ENCODE measurements around the gene UNC93B1.

The UNC93B1 gene, protein sequence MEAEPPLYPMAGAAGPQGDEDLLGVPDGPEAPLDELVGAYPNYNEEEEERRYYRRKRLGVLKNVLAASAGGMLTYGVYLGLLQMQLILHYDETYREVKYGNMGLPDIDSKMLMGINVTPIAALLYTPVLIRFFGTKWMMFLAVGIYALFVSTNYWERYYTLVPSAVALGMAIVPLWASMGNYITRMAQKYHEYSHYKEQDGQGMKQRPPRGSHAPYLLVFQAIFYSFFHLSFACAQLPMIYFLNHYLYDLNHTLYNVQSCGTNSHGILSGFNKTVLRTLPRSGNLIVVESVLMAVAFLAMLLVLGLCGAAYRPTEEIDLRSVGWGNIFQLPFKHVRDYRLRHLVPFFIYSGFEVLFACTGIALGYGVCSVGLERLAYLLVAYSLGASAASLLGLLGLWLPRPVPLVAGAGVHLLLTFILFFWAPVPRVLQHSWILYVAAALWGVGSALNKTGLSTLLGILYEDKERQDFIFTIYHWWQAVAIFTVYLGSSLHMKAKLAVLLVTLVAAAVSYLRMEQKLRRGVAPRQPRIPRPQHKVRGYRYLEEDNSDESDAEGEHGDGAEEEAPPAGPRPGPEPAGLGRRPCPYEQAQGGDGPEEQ

DNA sequence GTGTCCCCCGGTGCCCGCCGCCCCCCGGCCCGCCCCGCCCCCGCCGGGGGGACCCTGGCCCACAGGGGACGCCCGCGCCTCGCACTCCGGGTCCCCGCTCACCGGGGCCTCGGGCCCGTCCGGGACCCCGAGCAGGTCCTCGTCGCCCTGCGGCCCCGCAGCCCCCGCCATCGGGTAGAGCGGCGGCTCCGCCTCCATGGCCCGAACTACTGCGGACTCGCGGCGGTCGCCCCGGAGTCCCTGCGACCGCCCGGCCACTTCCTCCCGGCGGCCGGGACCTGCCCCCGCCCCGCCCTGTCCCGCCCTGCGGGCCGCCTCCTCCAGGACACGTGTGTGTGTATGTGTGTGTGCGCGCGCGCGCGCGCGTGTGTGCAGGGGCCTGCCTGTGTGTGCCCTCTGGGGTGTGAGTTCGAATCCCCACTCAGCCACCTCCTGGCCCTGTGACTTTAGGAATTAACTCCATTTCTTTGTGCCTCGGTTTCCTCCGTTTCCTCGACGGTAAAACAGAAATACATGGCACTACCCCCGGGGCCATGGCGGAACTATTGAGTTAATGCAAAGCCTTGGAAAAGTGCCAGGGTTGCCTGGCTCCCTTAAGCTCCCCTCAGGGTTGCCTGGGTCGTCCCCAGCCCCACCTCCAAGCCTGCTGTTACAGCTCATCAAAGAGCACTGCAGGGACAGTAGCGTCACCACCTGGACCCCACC, at the start of gene UNC93B1:
Gene UNC93B1 (minus strand): TSS at position 252 of the 705 bp plus-strand sequence. CDS start 54 bp downstream, at position 198.
- no peaks in the 10 kb centered on the region for H3K36me3 ChIP-seq (ENCODE audit: control insufficient read depth in 1 of 2, insufficient read depth in 2 of 2, low read length in 2 of 2)
- no peak within 1 kb of the TSS for H3K27ac ChIP-seq (ENCODE audit: low read length)

DNA sequence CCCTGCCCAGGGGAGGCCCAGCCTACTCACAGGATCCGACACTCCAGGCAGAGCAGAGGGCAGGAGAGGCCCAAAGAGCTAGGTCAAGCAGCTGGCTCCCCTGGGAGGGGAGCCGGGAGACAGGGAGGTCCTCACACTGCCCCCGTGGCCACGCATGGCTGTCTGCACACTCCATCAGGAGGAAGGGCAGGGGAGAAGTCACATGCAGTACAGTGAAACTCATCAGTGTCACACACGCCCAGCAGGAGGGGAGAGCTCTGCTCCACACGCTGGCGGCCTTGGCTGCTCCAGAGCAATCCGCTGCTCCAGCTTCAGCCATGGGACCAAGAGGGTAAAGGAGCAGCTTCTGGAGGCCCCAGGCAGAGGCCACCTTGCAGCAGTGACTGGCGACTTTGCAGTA, 49.2 kb upstream of the UNC93B1 start:
- no peaks in the 10 kb centered on the region for H3K4me1 ChIP-seq (ENCODE audit: control insufficient read depth in 1 of 2, insufficient read depth in 2 of 2, low read length in 2 of 2)
- no peaks in the 10 kb centered on the region for H3K27me3 ChIP-seq (ENCODE audit: low read depth, low read length)
- H3K4me3 ChIP-seq (ENCODE audit: low read depth in 1 of 2, low read length in 2 of 2), result no peak overlapping the region
- no peak overlapping the region for H3K27ac ChIP-seq (ENCODE audit: low read length)
- H3K9me3 ChIP-seq (ENCODE audit: control insufficient read depth in 1 of 2, low read length in 2 of 2), result no peaks in the 10 kb centered on the region
- peaks cover 7 to 54% of the 10 kb centered on the region in 2 donors for H3K36me3 ChIP-seq (ENCODE audit: control insufficient read depth in 1 of 2, insufficient read depth in 2 of 2, low read length in 2 of 2)

More for the DNA sequence above, at the start of gene UNC93B1:
- Histone ChIP-seq H3K4me3 (ENCODE audit: low read depth in 1 of 2, low read length in 2 of 2) (peak within 1 kb of the TSS; percentile 31 to 76), H3K9me3 (ENCODE audit: control insufficient read depth in 1 of 2, low read length in 2 of 2) (no peaks in the 10 kb centered on the region), H3K4me1 (ENCODE audit: control insufficient read depth in 1 of 2, insufficient read depth in 2 of 2, low read length in 2 of 2) (peaks cover 0 to 13% of the 10 kb centered on the region in 2 donors), H3K27me3 (ENCODE audit: low read depth, low read length) (no peaks in the 10 kb centered on the region)

DNA sequence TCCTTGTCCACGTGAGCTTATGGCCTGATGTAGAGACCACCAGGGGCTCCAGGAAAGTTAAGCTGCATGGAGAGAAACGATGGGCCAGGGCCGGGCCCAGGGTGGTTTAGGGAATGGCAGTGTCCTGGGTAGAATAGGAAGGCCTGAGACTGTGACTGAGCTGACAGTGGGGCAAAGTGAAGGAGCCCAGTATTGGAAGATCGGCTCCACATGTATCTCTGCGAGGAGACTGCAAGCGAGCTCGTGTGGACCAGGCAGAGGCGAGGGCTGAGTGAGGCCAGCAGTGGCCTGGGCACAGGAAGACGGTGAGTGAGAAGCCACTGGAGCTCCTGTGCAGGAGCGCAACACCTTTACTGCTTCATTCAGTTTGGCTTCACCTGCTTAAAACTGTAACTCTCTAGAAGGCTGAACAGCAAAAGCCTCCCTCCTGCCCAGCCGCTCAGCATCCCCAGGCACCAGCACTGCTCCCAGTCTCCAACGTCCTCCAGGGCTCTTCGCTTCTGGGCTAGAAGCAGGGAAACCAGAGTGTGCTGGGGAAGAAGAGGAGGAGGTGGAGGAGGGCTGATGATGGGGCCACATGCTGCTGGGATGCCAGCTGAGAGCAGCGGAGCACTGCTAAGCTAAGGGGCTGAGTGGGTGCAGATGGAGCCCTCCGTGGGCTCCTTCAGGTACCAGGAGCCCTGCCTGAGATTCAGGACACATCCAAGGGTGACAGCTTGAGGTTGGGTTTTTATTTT, 48.4 kb upstream of the UNC93B1 start:
- no peaks in the 10 kb centered on the region for H3K27me3 ChIP-seq (ENCODE audit: low read depth, low read length)
- peaks cover 9 to 62% of the 10 kb centered on the region in 2 donors for H3K36me3 ChIP-seq (ENCODE audit: control insufficient read depth in 1 of 2, insufficient read depth in 2 of 2, low read length in 2 of 2)
- H3K4me3 ChIP-seq (ENCODE audit: low read depth in 1 of 2, low read length in 2 of 2), result no peak overlapping the region
- no peaks in the 10 kb centered on the region for H3K9me3 ChIP-seq (ENCODE audit: control insufficient read depth in 1 of 2, low read length in 2 of 2)
- no peak overlapping the region for H3K27ac ChIP-seq (ENCODE audit: low read length)
- no peaks in the 10 kb centered on the region for H3K4me1 ChIP-seq (ENCODE audit: control insufficient read depth in 1 of 2, insufficient read depth in 2 of 2, low read length in 2 of 2)

DNA sequence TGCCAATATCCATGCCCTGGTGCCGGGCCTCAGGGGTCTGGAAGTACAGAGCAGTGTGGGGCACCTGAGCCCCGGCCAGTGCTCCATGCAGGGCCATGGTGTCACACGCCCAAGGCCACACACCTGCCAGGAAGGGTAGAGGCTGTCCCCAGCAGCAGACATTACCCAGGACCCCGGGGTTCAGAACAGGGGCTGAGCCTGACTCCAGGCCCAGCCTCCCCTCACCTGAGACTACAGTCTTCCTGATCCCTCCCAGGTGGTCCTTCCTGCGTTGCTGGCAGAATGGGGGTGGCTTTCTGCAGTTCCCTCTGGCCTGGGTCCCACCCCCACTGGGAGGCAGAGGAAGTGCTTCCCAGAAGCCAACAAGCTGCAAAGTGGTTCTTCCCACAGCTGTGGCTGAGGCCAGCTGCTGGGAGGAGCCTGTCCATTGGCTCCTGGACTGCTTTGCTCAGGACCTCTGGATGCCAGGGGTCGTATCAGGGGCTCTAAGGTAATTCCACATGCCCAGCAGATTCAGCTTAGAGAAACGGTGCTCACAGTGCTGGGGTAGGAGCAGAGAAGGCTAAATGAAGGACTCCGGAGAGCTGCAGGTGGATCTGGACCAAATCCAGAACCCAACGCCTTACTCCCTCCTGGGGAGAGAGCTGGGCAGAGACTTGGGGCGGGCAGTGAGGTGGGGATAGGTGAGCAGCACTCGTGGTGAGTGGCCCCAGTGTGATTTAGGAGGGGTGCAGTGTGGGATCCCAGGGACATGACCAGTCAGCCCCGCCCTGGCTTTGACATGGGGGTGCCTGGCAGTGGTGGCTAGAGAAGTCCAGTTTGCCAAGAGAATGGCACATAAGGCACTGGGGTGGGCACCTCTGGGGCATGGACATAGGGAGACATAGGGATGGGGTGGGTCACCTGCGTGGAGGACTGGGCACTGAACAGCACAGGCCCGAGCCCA, 47.6 kb upstream of the UNC93B1 start:
- no peaks in the 10 kb centered on the region for H3K4me1 ChIP-seq (ENCODE audit: control insufficient read depth in 1 of 2, insufficient read depth in 2 of 2, low read length in 2 of 2)
- H3K36me3 ChIP-seq (ENCODE audit: control insufficient read depth in 1 of 2, insufficient read depth in 2 of 2, low read length in 2 of 2), result peaks cover 9 to 68% of the 10 kb centered on the region in 2 donors
- no peak overlapping the region for H3K27ac ChIP-seq (ENCODE audit: low read length)
- H3K4me3 ChIP-seq (ENCODE audit: low read depth in 1 of 2, low read length in 2 of 2), result no peak overlapping the region
- H3K27me3 ChIP-seq (ENCODE audit: low read depth, low read length), result no peaks in the 10 kb centered on the region
- no peaks in the 10 kb centered on the region for H3K9me3 ChIP-seq (ENCODE audit: control insufficient read depth in 1 of 2, low read length in 2 of 2)

DNA sequence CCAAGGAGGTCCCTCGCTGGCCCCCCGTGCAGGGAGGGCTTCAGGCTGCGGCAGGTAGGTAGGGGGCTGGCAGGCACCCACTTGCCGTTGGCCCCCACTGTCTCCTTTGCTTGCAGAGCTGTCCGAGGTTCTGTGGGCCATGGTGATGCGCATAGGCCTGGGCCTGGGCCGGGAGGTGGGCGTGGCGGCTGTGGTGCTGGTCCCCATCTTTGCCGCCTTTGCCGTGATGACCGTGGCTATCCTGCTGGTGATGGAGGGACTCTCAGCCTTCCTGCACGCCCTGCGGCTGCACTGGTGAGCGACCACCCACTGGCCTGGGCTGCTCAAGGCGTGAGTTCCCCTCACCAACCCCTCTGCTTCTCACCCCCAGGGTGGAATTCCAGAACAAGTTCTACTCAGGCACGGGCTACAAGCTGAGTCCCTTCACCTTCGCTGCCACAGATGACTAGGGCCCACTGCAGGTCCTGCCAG, 46.5 kb upstream of the UNC93B1 start:
- peaks cover 9 to 75% of the 10 kb centered on the region in 2 donors for H3K36me3 ChIP-seq (ENCODE audit: control insufficient read depth in 1 of 2, insufficient read depth in 2 of 2, low read length in 2 of 2)
- H3K4me1 ChIP-seq (ENCODE audit: control insufficient read depth in 1 of 2, insufficient read depth in 2 of 2, low read length in 2 of 2), result no peaks in the 10 kb centered on the region
- H3K27me3 ChIP-seq (ENCODE audit: low read depth, low read length), result no peaks in the 10 kb centered on the region
- no peak overlapping the region for H3K4me3 ChIP-seq (ENCODE audit: low read depth in 1 of 2, low read length in 2 of 2)
- no peaks in the 10 kb centered on the region for H3K9me3 ChIP-seq (ENCODE audit: control insufficient read depth in 1 of 2, low read length in 2 of 2)
- no peak overlapping the region for H3K27ac ChIP-seq (ENCODE audit: low read length)

DNA sequence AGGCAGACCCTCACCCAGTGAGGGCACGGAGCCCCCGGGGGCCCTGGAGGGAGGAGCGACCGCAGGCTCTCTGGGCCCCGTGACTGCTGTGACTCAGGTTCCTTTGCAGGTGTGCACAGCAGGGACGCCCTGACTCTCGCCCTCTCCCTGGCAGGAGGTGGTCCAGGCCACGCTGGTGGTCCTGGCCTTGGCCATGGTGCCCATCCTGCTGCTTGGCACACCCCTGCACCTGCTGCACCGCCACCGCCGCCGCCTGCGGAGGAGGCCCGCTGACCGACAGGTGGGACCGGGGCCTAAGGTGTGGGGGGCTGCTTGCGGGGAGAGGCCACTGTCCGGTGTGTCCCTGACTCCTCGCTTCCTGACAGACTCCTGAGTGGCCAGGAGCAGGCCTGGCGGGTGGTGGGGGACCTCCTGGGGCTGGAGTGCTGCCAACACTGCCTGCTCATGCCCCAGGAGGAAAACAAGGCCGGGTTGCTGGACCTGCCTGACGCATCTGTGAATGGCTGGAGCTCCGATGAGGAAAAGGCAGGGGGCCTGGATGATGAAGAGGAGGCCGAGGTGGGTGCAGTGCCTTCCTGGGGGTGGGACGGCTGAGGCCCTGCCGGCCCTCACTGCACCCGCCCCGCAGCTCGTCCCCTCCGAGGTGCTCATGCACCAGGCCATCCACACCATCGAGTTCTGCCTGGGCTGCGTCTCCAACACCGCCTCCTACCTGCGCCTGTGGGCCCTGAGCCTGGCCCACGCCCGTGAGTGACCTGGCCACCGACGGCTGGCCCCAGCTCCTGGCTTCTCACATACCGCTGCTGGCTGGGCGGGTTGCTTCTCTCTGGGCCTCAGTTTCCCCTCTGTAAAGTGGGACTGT, 45.8 kb upstream of the UNC93B1 start:
- Histone ChIP-seq H3K4me1 (ENCODE audit: control insufficient read depth in 1 of 2, insufficient read depth in 2 of 2, low read length in 2 of 2) (no peaks in the 10 kb centered on the region), H3K4me3 (ENCODE audit: low read depth in 1 of 2, low read length in 2 of 2) (no peak overlapping the region), H3K27ac (ENCODE audit: low read length) (no peak overlapping the region), H3K36me3 (ENCODE audit: control insufficient read depth in 1 of 2, insufficient read depth in 2 of 2, low read length in 2 of 2) (peaks cover 14 to 82% of the 10 kb centered on the region in 2 donors), H3K9me3 (ENCODE audit: control insufficient read depth in 1 of 2, low read length in 2 of 2) (no peaks in the 10 kb centered on the region), H3K27me3 (ENCODE audit: low read depth, low read length) (no peaks in the 10 kb centered on the region)

DNA sequence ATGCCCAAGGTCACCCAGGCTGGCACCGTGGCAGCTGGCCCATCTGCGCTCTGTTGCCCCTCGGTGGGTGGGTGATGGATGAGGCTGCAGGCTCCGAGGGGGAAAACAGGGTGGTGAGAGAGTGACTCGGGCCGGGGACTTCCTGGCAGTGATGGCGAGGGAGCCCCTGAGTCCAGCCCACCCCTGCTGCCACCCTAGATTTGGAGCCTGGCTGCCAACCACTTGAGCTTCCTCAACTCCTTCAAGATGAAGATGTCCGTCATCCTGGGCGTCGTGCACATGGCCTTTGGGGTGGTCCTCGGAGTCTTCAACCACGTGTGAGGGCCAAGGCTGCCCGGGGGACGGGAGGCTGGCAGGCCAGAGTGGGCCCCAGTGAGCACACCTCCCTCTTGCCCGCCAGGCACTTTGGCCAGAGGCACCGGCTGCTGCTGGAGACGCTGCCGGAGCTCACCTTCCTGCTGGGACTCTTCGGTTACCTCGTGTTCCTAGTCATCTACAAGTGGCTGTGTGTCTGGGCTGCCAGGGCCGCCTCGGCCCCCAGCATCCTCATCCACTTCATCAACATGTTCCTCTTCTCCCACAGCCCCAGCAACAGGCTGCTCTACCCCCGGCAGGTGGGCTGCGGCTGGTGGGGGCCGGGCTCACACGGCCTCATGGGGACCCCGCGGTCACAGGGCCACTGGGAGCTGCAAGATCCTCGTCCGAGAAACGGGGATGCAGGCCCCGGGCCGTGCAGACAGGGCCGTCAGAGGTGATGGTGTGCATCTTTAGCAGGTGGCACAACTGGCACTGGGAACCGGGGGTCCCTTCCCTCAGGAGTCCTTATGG, 45.0 kb upstream of the UNC93B1 start:
- Histone ChIP-seq H3K4me3 (ENCODE audit: low read depth in 1 of 2, low read length in 2 of 2) (no peak overlapping the region), H3K27me3 (ENCODE audit: low read depth, low read length) (no peaks in the 10 kb centered on the region), H3K9me3 (ENCODE audit: control insufficient read depth in 1 of 2, low read length in 2 of 2) (no peaks in the 10 kb centered on the region), H3K27ac (ENCODE audit: low read length) (no peak overlapping the region), H3K36me3 (ENCODE audit: control insufficient read depth in 1 of 2, insufficient read depth in 2 of 2, low read length in 2 of 2) (peaks cover 20 to 90% of the 10 kb centered on the region in 2 donors), H3K4me1 (ENCODE audit: control insufficient read depth in 1 of 2, insufficient read depth in 2 of 2, low read length in 2 of 2) (no peaks in the 10 kb centered on the region)

DNA sequence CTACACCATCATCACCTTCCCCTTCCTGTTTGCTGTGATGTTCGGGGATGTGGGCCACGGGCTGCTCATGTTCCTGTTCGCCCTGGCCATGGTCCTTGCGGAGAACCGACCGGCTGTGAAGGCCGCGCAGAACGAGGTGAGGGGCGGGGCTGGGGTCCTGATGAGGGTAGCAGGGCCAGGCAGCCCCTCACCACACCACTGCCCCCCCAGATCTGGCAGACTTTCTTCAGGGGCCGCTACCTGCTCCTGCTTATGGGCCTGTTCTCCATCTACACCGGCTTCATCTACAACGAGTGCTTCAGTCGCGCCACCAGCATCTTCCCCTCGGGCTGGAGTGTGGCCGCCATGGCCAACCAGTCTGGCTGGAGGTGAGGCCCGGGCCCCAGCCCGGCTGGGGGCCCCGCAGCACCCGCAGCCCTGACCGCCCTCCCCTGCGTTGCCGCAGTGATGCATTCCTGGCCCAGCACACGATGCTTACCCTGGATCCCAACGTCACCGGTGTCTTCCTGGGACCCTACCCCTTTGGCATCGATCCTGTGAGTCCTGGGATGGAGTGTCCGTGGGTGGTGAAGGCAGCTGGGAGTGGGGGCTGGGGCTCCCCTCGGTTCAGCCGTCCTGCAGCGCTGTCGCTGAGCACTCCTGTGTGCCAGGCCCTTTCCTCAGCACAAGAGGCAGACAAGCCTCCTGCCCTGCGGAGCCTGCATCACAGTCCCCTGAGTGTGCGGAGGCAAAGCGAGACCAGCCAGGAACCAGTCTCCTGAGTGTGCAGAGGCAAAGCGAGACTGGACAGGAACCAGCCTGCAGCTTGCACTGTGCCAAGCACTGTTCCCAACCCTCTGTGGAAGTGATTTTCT, 43.8 kb upstream of the UNC93B1 start:
- no peak overlapping the region for H3K4me3 ChIP-seq (ENCODE audit: low read depth in 1 of 2, low read length in 2 of 2)
- H3K27ac ChIP-seq (ENCODE audit: low read length), result no peak overlapping the region
- H3K36me3 ChIP-seq (ENCODE audit: control insufficient read depth in 1 of 2, insufficient read depth in 2 of 2, low read length in 2 of 2), result peaks cover 20 to 90% of the 10 kb centered on the region in 2 donors
- no peaks in the 10 kb centered on the region for H3K27me3 ChIP-seq (ENCODE audit: low read depth, low read length)
- no peaks in the 10 kb centered on the region for H3K9me3 ChIP-seq (ENCODE audit: control insufficient read depth in 1 of 2, low read length in 2 of 2)
- no peaks in the 10 kb centered on the region for H3K4me1 ChIP-seq (ENCODE audit: control insufficient read depth in 1 of 2, insufficient read depth in 2 of 2, low read length in 2 of 2)

Data from muscle layer of duodenum (tissue), 2 donors.